GM19397 (cell line): ENCODE results near the gene PLEKHH3.
A peak's percentile ranks its signal among the peaks of the same experiment; 100 is the strongest.
"Not testable (repeated sequence)": the region's sequence is repeated elsewhere in the genome, so short reads cannot be mapped to it uniquely, and the experiment has no call there.

Source experiments
- ATAC-seq: cut with Tn5 transposase; IDR thresholded peaks from one replicate; pipeline ENCODE4 v1.9.1; 2021; ENCODE audit warnings: mild to moderate bottlenecking, moderate library complexity; ENCODE audit not compliant: unreplicated experiment

PLEKHH3 gene

GRCh38 chr17:42639525-42640113 is 37.2 kb downstream of the PLEKHH3 start:
- no peak for ATAC-seq

GRCh38 chr17:42632949-42633444 is 43.8 kb downstream of the PLEKHH3 start:
- ATAC-seq, result no peak

- no peak for ATAC-seq
Measured at GRCh38 chr17:42629411-42630009, 47.3 kb downstream of the PLEKHH3 start.

- ATAC-seq, result not testable (repeated sequence)
Measured at GRCh38 chr17:42627032-42627764, 49.6 kb downstream of the PLEKHH3 start.

- no peak for ATAC-seq
Measured at GRCh38 chr17:42623732-42624596, 52.8 kb downstream of the PLEKHH3 start.

GRCh38 chr17:42623271-42623670 is 53.5 kb downstream of the PLEKHH3 start:
- no peak for ATAC-seq

- ATAC-seq, result not testable (repeated sequence)
Measured at GRCh38 chr17:42621987-42622386, 54.8 kb downstream of the PLEKHH3 start.

- peak; percentile 52 for ATAC-seq
Measured at GRCh38 chr17:42618442-42619150, 58.2 kb downstream of the PLEKHH3 start.

- peak; percentile 30 for ATAC-seq
Measured at GRCh38 chr17:42617956-42618431, 58.8 kb downstream of the PLEKHH3 start.
